Aorta (tissue), 5 donors: ENCODE measurements around the gene ATP6V0D1. TPM values are rescaled to one million over a fixed set of nuclear protein-coding genes. Genes with fewer than 3 reads are reported as not detected.

Experiments
- ATAC-seq: fragments of 200-7000 bp; cut with Tn5 transposase; one replicate; pipeline ENCODE4 v1.9.1; 2022; ENCODE audit warnings: moderate library complexity; ENCODE audit not compliant: low FRiP score
- DNase-seq, 2 donors: peaks; one replicate each; pipeline ENCODE4 v3.0.0-alpha.2; 2020
- H3K27ac ChIP-seq, 2 donors: one replicate each; pipeline ENCODE4 v1.5.1; 2013; ENCODE audit warnings: low read length in 2 of 2, mild to moderate bottlenecking in 2 of 2, moderate library complexity in 2 of 2, control low read depth in 1 of 2, inconsistent platforms in 1 of 2, low read depth in 1 of 2
- H3K27me3 ChIP-seq, 2 donors: one replicate each; pipeline ENCODE4 v1.6.1; 2013; ENCODE audit warnings: control low read depth in 1 of 2, low read length in 1 of 2, mild to moderate bottlenecking in 1 of 2, moderate library complexity in 1 of 2; ENCODE audit not compliant: insufficient read depth in 2 of 2, control insufficient read depth in 1 of 2
- H3K36me3 ChIP-seq, 2 donors: one replicate each; pipeline ENCODE4 v1.6.1; 2013; ENCODE audit warnings: control low read depth in 1 of 2, low read length in 1 of 2, mild to moderate bottlenecking in 1 of 2; ENCODE audit not compliant: insufficient read depth in 2 of 2, control insufficient read depth in 1 of 2
- H3K4me1 ChIP-seq, 2 donors: one replicate each; pipeline ENCODE4 v1.6.1; 2013; ENCODE audit warnings: low read length in 2 of 2, control low read depth in 1 of 2, mild to moderate bottlenecking in 1 of 2, moderate library complexity in 1 of 2; ENCODE audit not compliant: insufficient read depth in 2 of 2, control insufficient read depth in 1 of 2
- H3K4me3 ChIP-seq, 2 donors: one replicate each; pipeline ENCODE4 v1.5.1; 2013; ENCODE audit warnings: low read length in 2 of 2, control low read depth in 1 of 2, mild to moderate bottlenecking in 1 of 2
- H3K9me3 ChIP-seq: one replicate; pipeline ENCODE4 v1.6.1; 2013; ENCODE audit warnings: mild to moderate bottlenecking, low read length; ENCODE audit not compliant: control insufficient read depth
- WGBS, 2 donors: extraction: QIAGEN DNeasy Blood & Tissue Kit; methylation state at CpG; one replicate each; pipeline ENCODE4 v1.1.7; 2013; 5-methylcytosine and 5-hydroxymethylcytosine counted together
- intact Hi-C, 2 donors: fragments of 100-400 bp; cut with DNase I; formaldehyde crosslinking; loops; one replicate each; pipeline versions ENCODE4 v1.14.2 to v1.15.0; 2022
- polyA plus RNA-seq, 2 donors: library from polyadenylated mRNA; stranded (reverse); fragments of 200-250 nt; gene quantifications; one replicate each; pipeline ENCODE4 v1.2.3, GENCODE V29; 2013
- total RNA-seq, 2 donors: library from RNA; stranded (reverse); fragmentation: NEBNext Ultra II Directional; extraction: Animal tissue kit (Norgen Biotek cat#: 25700); gene quantifications; one replicate each; pipeline ENCODE4 v1.2.1, GENCODE V29; 2021
- donor health status: healthy with polysubstance abuse.
- donor health status: Bipolar disorder and iron deficiency.
- donor health status: DM: no; HTN: no; CAD: no.
- donor health status: DM: no; HTN: no; CAD: no.
- donor health status: DM: yes; HTN: yes; CAD: no.

The ATP6V0D1 gene
- total and polyA plus RNA-seq, 4 donors, result 52.0 to 88.0 (median 60.3) TPM

DNA sequence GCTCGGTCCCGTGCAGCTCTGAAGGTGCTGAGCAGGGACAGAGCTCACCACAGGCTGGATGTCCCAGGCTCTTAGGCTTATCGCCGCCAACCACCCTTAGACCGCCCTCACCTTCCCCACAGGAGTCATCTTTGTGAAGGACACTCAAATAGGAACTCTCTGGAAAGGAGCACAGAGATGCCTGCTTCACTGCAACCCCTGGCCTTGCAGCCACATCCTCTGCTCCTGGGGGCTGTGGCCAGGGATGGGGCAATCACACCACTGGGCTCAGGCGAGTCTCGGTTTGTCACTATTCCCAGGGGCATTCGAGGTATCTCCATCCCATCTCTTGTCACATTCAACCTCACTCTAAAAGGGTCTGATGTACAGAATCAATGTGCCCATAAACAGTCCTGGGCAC lies 75.6 kb downstream of the ATP6V0D1 start:
- Histone ChIP-seq H3K4me1 (no peaks in the 10 kb centered on the region), H3K27ac (no peak overlapping the region), H3K9me3 (no peaks in the 10 kb centered on the region), H3K27me3 (no peaks in the 10 kb centered on the region), H3K36me3 (no peaks in the 10 kb centered on the region), H3K4me3 (no peak overlapping the region)
- ATAC-seq (no peak), DNase-seq (no peak)
- 92 to 94% methylated on average over 8 of the region's 8 CpGs for WGBS, 2 donors
- intact Hi-C loops, result no loop called here

DNA sequence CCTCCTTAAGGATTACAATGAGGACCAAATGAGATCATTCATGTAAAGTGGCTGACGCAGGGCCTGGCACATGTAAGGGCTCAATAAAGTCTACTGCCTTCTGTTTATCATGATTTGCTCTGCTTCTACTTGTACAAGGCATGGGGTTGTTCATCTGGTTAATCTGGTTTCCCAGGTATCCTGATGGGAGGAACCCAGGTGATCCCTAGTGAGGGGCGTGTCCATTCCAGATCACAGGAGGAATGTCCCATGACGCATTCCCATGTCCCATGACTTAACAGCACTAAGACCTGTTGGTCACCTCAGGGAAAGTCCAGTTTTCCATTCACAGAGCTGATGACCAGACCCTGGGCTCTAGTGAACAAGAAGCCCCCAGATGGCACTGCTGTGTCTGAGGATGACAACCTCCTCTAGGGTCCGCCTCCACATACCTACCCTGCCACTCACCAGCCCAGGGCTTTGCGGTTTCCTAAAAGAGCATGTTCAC lies 76.2 kb downstream of the ATP6V0D1 start:
- H3K4me3 ChIP-seq, result no peak overlapping the region
- WGBS, 2 donors, result 91 to 94% methylated on average over 5 of the region's 5 CpGs
- no peak for ATAC-seq
- no peaks in the 10 kb centered on the region for H3K4me1 ChIP-seq
- no peak overlapping the region for H3K27ac ChIP-seq
- no peaks in the 10 kb centered on the region for H3K27me3 ChIP-seq
- intact Hi-C loops, result no loop called here
- H3K36me3 ChIP-seq, result no peaks in the 10 kb centered on the region
- H3K9me3 ChIP-seq, result no peaks in the 10 kb centered on the region
- DNase-seq, result peak in 1 of 2 donors; percentile 7

GRCh38 chr16:67403976-67404555 lies 76.9 kb downstream of the ATP6V0D1 start:
- Histone ChIP-seq H3K4me1 (no peaks in the 10 kb centered on the region), H3K36me3 (no peaks in the 10 kb centered on the region), H3K9me3 (no peaks in the 10 kb centered on the region), H3K27ac (no peak overlapping the region), H3K4me3 (no peak overlapping the region), H3K27me3 (no peaks in the 10 kb centered on the region)
- 90 to 95% methylated on average over 12 of the region's 12 CpGs for WGBS, 2 donors
- intact Hi-C loops, result no loop called here
- DNase-seq, result peak in 1 of 2 donors; percentile 54
- ATAC-seq, result no peak

DNA sequence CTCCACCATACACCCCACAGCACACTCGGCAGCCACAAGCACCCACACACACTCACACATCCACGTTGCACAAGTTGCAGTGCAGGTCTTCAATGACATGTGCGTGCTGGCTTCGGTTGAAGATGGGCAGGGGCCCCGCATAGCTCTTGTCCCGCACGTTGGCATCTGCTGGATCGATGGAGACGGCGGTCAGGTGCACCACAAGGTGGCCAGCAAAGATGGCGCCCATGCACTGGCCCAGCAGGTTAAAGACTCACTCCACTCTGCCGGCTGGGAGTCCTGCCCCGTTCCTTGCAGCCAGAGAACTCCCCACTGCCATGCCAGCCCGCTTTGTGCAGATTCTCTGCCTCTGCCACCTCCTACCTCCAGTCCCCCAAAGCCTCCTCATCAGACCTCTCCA lies 80.1 kb downstream of the ATP6V0D1 start:
- H3K4me1 ChIP-seq, result no peaks in the 10 kb centered on the region
- H3K4me3 ChIP-seq, result no peak overlapping the region
- H3K9me3 ChIP-seq, result no peaks in the 10 kb centered on the region
- intact Hi-C loops, result no loop called here
- DNase-seq (peak in 1 of 2 donors; percentile 52), ATAC-seq (no peak)
- H3K36me3 ChIP-seq, result no peaks in the 10 kb centered on the region
- H3K27me3 ChIP-seq, result no peaks in the 10 kb centered on the region
- H3K27ac ChIP-seq, result no peak overlapping the region
- 93 to 96% methylated on average over 14 of the region's 14 CpGs for WGBS, 2 donors

DNA sequence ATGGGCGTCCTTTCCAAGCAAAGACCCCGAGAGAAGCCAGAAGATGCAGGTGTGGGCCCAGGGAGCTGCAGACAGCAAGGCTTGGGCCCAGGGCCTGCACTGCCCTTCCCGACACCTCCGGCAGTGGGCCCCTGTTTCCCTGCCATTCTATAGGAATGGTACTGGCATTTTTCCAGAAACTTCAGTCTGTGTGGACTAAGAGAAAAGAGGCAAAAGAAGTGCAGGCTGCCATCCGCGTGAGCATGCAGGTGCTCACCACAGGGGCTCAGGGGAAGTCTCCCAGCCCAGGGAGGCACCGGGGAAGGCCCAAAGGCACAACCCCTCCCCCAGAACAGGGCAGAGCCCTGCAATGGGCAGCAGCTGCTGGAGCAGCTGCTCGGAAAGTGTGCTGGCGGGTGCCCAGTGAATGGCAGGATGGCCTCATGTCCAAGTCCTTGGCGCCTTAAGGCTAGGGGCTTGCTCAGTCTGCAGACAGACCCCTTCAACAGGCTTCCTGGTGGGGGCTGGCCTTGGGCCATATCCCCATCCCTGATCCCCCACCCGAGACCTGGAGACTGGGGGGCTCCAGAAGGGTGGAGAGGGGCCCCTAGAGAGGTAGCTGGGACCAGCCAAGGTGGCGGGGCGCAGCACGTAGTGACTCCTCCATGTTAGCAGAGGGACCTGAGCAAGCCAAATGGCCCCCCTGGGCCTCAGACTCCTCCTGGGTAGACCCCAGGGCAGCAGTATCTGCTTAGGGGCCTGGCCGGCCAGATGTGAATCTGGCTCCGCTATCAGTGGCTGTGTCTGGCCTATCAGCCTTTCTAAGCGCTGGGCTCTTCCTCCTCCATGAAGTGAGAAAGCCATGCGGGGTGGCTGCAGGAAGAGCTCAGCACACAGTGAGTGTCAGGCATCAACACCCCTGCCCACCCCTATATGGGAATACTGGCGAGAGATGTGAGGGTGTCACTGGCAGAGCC lies 80.9 kb downstream of the ATP6V0D1 start:
- ATAC-seq, result no peak
- WGBS, 2 donors, result 70 to 74% methylated on average over 19 of the region's 19 CpGs
- H3K27ac ChIP-seq, result no peak overlapping the region

DNA sequence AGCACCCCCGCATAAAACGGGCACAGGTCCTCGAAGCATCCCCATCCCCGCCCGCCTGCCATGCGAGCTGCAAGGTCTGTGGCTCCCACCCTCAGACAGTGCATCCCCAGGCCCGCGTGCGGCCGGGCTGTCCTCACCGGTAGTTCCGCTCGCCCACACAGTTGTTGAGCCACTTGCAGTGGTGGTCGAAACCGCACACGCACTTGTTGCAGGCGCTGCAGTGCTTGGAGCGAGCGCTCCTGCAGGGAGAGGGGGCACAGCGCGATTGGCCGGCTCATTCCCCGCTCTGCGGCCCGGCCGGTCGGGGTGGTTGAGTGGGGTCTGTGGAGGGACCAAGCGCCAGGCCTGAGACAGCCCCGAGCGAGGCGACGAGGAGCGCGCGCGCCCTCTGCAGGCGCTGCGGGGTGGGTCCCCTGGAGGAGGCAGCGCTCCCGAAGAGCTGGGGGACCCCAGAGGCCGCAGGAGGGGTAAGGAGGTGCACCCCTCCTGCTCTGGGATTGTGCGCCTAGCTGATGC lies 81.7 kb downstream of the ATP6V0D1 start:
- DNase-seq (peak in 1 of 2 donors; percentile 84), ATAC-seq (peak; percentile 33)
- no peak overlapping the region for H3K4me3 ChIP-seq
- no peaks in the 10 kb centered on the region for H3K27me3 ChIP-seq
- H3K27ac ChIP-seq, result no peak overlapping the region
- no peaks in the 10 kb centered on the region for H3K36me3 ChIP-seq
- no peaks in the 10 kb centered on the region for H3K4me1 ChIP-seq
- intact Hi-C loops, result no loop called here
- 24 to 27% methylated on average over 42 of the region's 42 CpGs for WGBS, 2 donors
- H3K9me3 ChIP-seq, result no peaks in the 10 kb centered on the region

More for the DNA sequence above, 80.9 kb downstream of the ATP6V0D1 start:
- H3K4me1 ChIP-seq, result no peaks in the 10 kb centered on the region
- intact Hi-C loops, result no loop called here
- no peak overlapping the region for H3K4me3 ChIP-seq
- H3K36me3 ChIP-seq, result no peaks in the 10 kb centered on the region
- no peaks in the 10 kb centered on the region for H3K9me3 ChIP-seq
- H3K27me3 ChIP-seq, result no peaks in the 10 kb centered on the region
- DNase-seq, result peak in 1 of 2 donors; percentile 70

GRCh38 chr16:67398546-67399217 lies 82.3 kb downstream of the ATP6V0D1 start:
- 93 to 94% methylated on average over 19 of the region's 19 CpGs for WGBS, 2 donors
- no peak overlapping the region for H3K27ac ChIP-seq
- no peak overlapping the region for H3K4me3 ChIP-seq
- no peaks in the 10 kb centered on the region for H3K27me3 ChIP-seq
- H3K4me1 ChIP-seq, result no peaks in the 10 kb centered on the region
- DNase-seq (peak in 1 of 2 donors; percentile 73), ATAC-seq (no peak)
- intact Hi-C loops, result no loop called here
- H3K36me3 ChIP-seq, result no peaks in the 10 kb centered on the region
- H3K9me3 ChIP-seq, result no peaks in the 10 kb centered on the region

DNA sequence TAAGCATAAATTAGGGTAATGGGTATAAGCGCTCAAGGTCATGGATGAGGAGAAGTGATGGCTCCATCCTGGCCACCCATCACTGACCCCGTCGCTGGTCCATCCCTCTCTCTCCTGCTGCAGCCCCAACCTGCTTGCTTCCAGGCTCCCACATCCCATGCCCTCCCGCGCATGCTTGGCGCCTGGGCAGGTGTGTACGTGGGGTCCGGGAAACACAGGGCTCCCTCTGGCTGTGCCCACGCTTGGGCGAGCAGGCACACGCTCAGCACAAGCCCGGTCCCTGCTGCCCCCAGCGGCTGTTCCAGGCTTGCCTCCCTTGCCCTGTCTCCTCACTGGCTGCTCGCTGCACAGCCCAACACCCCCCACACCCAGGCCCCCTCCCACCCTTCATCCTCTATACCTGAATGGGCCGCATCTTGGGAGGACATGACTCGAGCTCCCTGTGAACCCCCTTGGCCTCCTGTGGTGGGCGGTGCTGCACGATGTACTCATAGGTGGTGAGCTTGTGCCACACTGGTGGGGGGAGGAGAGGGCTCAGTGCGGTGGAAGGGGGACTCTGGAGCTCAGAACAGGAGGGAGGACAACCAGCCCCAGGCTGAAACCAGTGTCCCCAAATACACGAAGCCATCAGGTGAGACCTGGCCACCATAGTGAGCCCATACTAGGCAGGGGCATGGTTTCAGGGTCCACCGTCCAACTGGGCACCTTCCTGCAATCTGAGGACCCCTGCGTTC lies 83.0 kb downstream of the ATP6V0D1 start:
- Histone ChIP-seq H3K9me3 (no peaks in the 10 kb centered on the region), H3K27ac (no peak overlapping the region), H3K4me3 (no peak overlapping the region), H3K36me3 (no peaks in the 10 kb centered on the region), H3K27me3 (no peaks in the 10 kb centered on the region), H3K4me1 (no peaks in the 10 kb centered on the region)
- intact Hi-C loops, result no loop called here
- ATAC-seq (no peak), DNase-seq (peak in 1 of 2 donors; percentile 69)
- 80 to 86% methylated on average over 19 to 22 of the region's 22 CpGs for WGBS, 2 donors
